Measurements from ENCODE around the gene WFIKKN2. TPM values are rescaled to one million over a fixed set of nuclear protein-coding genes. Genes with fewer than 3 reads are reported as not detected.
"Not testable (repeated sequence)": the region's sequence is repeated elsewhere in the genome, so short reads cannot be mapped to it uniquely, and the experiment has no call there.

The WFIKKN2 gene
- polyA plus RNA-seq, 12 donors: 0.48 to 3.5 (median 1.1) TPM; not detected in 2

GRCh38 chr17:50850640-50851039 is 15.3 kb downstream of the WFIKKN2 start:
- no peak for DNase-seq

DNA sequence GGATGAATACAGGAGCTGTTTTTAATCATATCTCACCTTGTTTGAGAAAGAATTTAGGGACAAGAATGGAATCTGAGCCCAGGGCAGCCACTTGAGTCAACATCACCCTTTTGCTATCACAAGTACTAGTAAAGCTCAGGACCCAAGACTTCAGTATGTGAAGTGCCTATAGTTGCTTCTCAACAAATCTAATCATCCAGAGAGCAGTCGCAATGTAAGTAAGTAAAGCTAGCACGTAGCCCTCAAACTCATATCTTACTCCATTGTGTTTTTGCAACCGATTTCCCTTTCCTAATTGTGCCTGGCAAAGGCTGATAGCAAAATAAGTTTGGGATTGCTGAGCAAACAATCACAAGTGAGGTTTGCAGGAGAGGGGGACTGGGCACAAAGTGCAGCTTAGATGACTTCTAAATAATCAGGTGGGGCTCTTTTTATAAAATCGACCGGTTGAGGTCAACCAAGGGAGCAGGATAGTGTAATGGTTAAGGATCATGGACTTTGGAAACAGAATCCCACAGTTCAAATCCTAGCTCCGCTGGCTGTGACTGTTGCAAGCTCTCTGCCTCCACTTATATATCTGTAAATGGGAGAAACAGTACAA is 17.7 kb downstream of the WFIKKN2 start:
- no peak for DNase-seq

GRCh38 chr17:50853781-50854180 is 18.4 kb downstream of the WFIKKN2 start:
- DNase-seq: no peak

- DNase-seq: no peak
Measured at GRCh38 chr17:50855708-50856330, 20.4 kb downstream of the WFIKKN2 start.

DNA sequence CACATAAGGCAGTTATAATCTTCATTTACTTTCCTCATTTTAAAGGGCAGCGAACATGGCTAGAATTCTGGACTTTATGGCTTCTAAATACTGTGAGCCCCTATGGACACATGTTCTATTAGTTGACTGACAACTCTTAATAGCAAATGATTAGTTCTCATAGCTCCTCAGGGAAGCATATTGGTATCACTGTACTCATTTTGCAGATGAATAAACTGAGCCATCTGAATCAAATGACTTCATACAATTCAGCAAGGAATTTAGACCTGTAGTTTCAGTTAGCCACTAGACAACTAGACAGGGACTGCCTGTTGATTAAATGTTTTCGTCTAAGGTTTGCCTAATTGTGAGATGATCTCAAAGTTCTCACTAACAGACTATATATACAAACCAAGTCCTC is 21.0 kb downstream of the WFIKKN2 start:
- no peak for DNase-seq

- no peak for DNase-seq
Measured at GRCh38 chr17:50858486-50859225, 23.3 kb downstream of the WFIKKN2 start.

GRCh38 chr17:50859727-50860126 is 24.3 kb downstream of the WFIKKN2 start:
- DNase-seq: not testable (repeated sequence)

DNA sequence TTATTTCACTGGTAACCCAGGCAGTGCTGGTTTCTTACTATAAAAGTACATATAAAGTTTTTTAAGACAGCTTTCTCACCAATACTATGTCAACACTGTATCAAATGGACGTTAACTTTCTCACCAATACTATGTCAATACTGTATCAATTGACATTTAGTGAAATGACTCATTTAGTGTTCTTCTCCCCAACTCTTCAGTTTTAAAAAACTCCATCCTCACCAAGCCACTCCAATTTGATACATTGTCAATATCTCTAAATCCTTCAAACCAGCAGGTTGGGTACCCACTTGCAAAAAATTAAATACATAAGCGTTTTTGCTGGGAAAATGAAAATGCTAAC is 25.9 kb downstream of the WFIKKN2 start:
- no peak for DNase-seq

DNA sequence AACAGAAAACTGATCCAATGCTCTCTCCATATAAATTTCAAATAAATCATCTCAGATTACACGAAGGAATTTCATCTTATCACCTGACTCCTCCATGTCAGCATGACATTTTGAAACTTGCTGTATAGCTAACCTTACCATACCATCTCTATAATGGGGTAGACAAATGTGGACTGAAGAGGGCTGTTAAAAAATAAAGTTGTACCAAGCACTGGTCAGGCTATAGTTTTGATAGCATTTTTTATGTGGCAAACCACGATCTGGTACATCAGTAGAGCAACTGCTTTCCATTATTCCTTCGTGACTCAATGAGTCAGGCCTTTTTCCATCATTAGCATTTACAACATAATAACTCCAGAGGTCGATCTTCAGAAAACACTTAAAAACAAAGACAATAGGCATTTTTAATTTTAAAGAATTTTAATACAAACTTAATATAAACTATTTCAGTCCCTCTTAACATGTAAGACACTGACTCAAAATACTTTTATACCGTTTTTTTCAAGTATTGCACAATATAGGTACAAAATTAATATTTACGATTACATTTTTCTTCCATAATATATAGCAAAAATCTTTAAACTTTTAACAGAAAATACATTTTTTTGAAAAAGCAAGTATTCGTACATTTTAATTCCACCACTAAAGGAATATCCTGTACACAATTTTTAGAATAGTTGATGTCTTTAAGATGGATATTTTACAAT is 26.6 kb downstream of the WFIKKN2 start:
- no peak for DNase-seq

GRCh38 chr17:50863221-50863843 is 27.9 kb downstream of the WFIKKN2 start:
- no peak for DNase-seq

- DNase-seq: no peak
Measured at GRCh38 chr17:50863931-50864330, 28.5 kb downstream of the WFIKKN2 start.

- DNase-seq: no peak
Measured at GRCh38 chr17:50864747-50865059, 29.3 kb downstream of the WFIKKN2 start.

GRCh38 chr17:50865060-50865867 is 29.9 kb downstream of the WFIKKN2 start:
- DNase-seq: peak; percentile 50

DNA sequence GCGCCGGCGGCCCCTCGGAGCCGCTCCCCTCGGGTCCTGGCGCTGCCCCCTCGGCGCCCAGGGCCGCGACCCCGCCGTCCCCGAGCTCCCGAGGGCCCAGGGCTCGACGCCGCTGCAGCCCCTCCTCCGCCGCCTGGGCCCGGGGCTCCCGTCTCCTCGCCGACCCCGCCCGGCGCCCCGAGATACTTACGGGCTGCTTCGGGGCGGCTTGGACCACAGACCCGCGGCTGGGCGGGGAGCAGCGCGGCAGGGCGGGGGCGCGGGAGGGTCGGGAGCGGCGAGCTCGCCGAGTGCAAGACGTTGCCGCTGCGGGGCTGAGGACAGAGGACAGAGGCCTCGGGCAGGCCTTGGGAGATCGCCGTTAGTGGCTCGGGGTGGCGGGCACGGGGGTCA is 30.5 kb downstream of the WFIKKN2 start:
- DNase-seq: no peak

DNA sequence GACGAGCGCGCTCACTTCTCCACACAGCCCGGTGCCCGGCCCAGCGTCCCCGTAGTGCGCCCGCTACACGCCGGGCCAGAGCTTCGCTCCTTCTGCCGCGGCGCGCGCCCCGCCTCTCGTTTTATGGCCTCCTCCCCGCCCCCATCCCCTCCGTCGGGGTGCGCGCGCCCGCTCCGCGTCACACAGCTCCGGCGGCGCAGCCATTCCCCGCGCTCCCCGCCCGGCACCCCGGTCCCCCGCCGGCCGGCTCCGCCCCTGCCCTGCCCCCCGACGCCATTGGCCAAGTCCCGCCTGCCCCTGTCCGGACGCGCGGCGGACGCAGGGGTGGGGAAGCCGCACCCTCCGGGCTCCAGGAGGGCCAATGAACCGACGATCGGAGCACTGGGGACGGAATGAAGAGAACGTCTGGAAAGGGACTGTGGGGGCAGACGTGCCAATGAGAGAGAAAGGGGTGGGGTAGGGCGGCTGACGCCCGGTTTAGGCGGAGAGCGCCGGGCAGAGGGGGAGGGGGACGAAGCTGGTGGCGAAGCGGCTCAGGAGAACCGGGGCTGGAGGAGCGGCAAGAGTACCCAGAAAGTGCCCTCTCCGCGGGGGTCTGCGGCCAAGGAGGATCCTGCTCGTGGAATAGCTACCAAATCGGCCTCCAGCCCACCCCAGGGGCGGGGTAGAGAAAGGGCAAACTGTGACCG is 31.0 kb downstream of the WFIKKN2 start, which contains the start of gene TOB1:
TOB1 (minus strand) TSS at position 94 of the 689 bp plus-strand sequence. CDS start 2,337 bp downstream, outside the sequence.
- DNase-seq: peak; percentile 96

GRCh38 chr17:50866950-50867362 is 31.6 kb downstream of the WFIKKN2 start:
- peak; percentile 83 for DNase-seq

DNA sequence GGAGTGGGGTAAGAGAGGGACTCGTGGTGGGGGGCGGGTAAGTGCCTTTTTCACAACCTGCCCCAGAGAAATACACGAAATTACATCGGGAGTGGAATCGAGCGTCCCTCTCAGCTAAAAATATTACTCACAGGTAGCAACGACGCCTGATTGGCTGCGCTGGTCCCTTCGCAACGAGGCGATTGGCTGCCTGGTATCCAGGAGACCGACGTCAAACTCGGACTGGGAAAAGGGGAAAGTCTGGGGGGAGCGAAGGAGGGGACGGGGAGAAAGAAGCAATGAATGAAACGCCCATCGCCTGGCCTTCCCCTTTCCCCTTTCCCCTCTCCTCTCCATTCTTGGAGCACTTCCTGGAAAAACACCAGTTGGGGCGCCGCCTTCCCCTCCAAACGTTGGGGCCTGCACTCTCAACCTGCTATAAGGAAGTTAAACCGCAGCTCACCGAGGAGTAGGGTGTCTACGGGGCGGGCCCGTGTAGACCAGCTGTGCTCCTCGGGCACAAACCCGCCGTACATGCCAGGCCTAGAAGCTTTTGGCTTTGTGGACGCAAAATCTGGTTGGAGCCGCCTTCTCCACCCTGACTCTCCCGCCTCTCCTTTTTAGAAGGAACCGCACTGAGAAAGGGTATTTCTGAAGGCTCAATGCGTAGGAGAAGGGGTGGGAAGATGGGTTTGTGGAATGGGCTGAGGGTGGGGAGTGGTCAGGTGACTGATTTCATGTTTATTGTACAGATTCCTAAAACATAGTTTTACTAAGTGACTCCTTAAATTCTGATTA is 32.2 kb downstream of the WFIKKN2 start:
- peak; percentile 96 for DNase-seq

DNA sequence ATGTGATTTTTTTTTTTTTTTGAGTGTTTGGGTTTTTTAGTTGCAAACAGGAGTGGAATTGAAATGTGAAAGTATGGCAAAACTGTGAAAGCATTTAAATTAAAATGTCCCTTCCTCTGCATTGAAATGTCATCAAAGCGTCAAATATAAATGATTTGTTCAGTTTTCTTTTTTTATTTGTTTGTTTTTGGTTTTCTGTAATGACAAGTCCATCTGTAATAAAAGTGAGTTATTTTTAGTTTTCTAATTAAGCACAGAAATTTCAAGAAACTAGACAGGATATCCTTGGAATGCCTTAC is 32.7 kb downstream of the WFIKKN2 start:
- DNase-seq: no peak

GRCh38 chr17:50868602-50869001 is 33.2 kb downstream of the WFIKKN2 start:
- no peak for DNase-seq

GRCh38 chr17:50871364-50871763 is 36.0 kb downstream of the WFIKKN2 start:
- DNase-seq: no peak
